Liver (tissue), 9 donors: Measurements from ENCODE around the gene CABCOCO1. TPM values are rescaled to one million over a fixed set of nuclear protein-coding genes. Genes with fewer than 3 reads are reported as not detected.

Experiments used
- DNase-seq: peaks from one replicate; pipeline ENCODE4 v3.0.0-alpha.2; 2017; ENCODE audit warnings: low spot score
- H3K27ac ChIP-seq, 2 donors: one replicate each; pipeline ENCODE4 v1.7.0; 2013; ENCODE audit warnings: inconsistent platforms in 2 of 2, low read length in 2 of 2, control low read depth in 1 of 2, low read depth in 1 of 2, mild to moderate bottlenecking in 1 of 2
- H3K27me3 ChIP-seq, 4 donors: one replicate each; pipeline versions ENCODE4 v1.6.1 to v1.7.0; 2013; ENCODE audit warnings: low read length in 3 of 4, inconsistent platforms in 1 of 4, mild to moderate bottlenecking in 1 of 4, moderate library complexity in 1 of 4; ENCODE audit not compliant: control insufficient read depth in 4 of 4, insufficient read depth in 4 of 4
- H3K36me3 ChIP-seq, 4 donors: one replicate each; pipeline versions ENCODE4 v1.6.1 to v1.7.0; 2013; ENCODE audit warnings: low read length in 3 of 4, mild to moderate bottlenecking in 3 of 4, low read depth in 1 of 4, moderate library complexity in 1 of 4; ENCODE audit not compliant: control insufficient read depth in 4 of 4, insufficient read depth in 3 of 4
- H3K4me1 ChIP-seq, 4 donors: one replicate each; pipeline versions ENCODE4 v1.6.1 to v1.7.0; 2013; ENCODE audit warnings: low read length in 3 of 4, mild to moderate bottlenecking in 3 of 4, moderate library complexity in 1 of 4; ENCODE audit not compliant: control insufficient read depth in 4 of 4, insufficient read depth in 4 of 4
- H3K4me3 ChIP-seq, 3 donors: one replicate each; pipeline versions ENCODE4 v1.6.1 to v1.7.0; 2013; ENCODE audit warnings: low read length in 3 of 3, control low read depth in 1 of 3, low read depth in 1 of 3, mild to moderate bottlenecking in 1 of 3
- H3K9ac ChIP-seq, 2 donors: one replicate each; pipeline ENCODE4 v1.7.0; 2013; ENCODE audit warnings: low read length in 2 of 2, mild to moderate bottlenecking in 2 of 2, moderate library complexity in 2 of 2, control low read depth in 1 of 2, low read depth in 1 of 2
- H3K9me3 ChIP-seq, 4 donors: one replicate each; pipeline versions ENCODE4 v1.6.1 to v1.7.0; 2013; ENCODE audit warnings: low read length in 3 of 4; ENCODE audit not compliant: control insufficient read depth in 4 of 4
- ATF3 ChIP-seq: IDR thresholded peaks from 2 replicates; pipeline ENCODE4 v1.6.1; 2016; ENCODE audit warnings: antibody characterized with exemption
- EGR1 ChIP-seq, 2 donors: IDR thresholded peaks; 2 replicates each; pipeline ENCODE4 v1.6.1; 2016 to 2018; ENCODE audit warnings: antibody characterized with exemption in 2 of 2, low read depth in 2 of 2
- FOXA2 ChIP-seq: IDR thresholded peaks from 2 replicates; pipeline ENCODE4 v1.6.1; 2016; ENCODE audit warnings: antibody characterized with exemption
- HNF4A ChIP-seq, 2 donors: conservative IDR thresholded peaks; 2 replicates each; pipeline ENCODE4 v1.6.1; 2016; ENCODE audit warnings: antibody characterized with exemption in 2 of 2, mild to moderate bottlenecking in 2 of 2
- JUND ChIP-seq, 2 donors: IDR thresholded peaks; 2 replicates each; pipeline ENCODE4 v1.6.1; 2016; ENCODE audit warnings: antibody characterized with exemption in 2 of 2
- RAD21 ChIP-seq, 2 donors: IDR thresholded peaks; 2 replicates each; pipeline ENCODE4 v1.6.1; 2016; ENCODE audit warnings: antibody characterized with exemption in 2 of 2, mild to moderate bottlenecking in 2 of 2
- RXRA ChIP-seq, 2 donors: IDR thresholded peaks; 2 replicates each; pipeline ENCODE4 v1.6.1; 2017 to 2018; ENCODE audit warnings: antibody characterized with exemption in 2 of 2, mild to moderate bottlenecking in 1 of 2
- SP1 ChIP-seq: IDR thresholded peaks from 2 replicates; pipeline ENCODE4 v1.6.1; 2018; ENCODE audit warnings: antibody characterized with exemption, mild to moderate bottlenecking
- TAF1 ChIP-seq: conservative IDR thresholded peaks from 2 replicates; pipeline ENCODE4 v1.6.1; 2016; ENCODE audit warnings: antibody characterized with exemption, mild to moderate bottlenecking
- YY1 ChIP-seq: IDR thresholded peaks from 2 replicates; pipeline ENCODE4 v1.6.1; 2016; ENCODE audit warnings: antibody characterized with exemption, mild to moderate bottlenecking
- polyA plus RNA-seq, 2 donors: library from polyadenylated mRNA; stranded (reverse) in 1 of 2; unstranded in 1 of 2; fragments of 200-250 nt in 1 of 2; fragments of >200 nt in 1 of 2; fragmentation: Nextera tagmentation in 1 of 2; extraction: Ambion mirVana in 1 of 2; gene quantifications; one replicate each; pipeline versions ENCODE4 v1.2.1 to v1.2.3, GENCODE V29; 2013 to 2015
- total RNA-seq, 2 donors: library from RNA; depleted of rRNA; stranded (reverse); fragments of >200 nt; gene quantifications; one replicate each; pipeline ENCODE4 v1.2.3, GENCODE V29; 2014
- TF ChIP-seq, protein P1 (sequence below): IDR thresholded peaks from 2 replicates; pipeline ENCODE4 v1.6.1; 2016; ENCODE audit warnings: antibody characterized with exemption
- donor health status: healthy.
- donor health status: healthy.
- donor health status: healthy.
- donor health status: healthy.
- donor health status: healthy.

CABCOCO1 gene
- total and polyA plus RNA-seq, 4 donors: 0.09 to 0.20 TPM; not detected in 2

- Histone ChIP-seq H3K27ac (no peak overlapping the region), H3K9ac (no peak overlapping the region), H3K36me3 (no peaks in the 10 kb centered on the region), H3K4me1 (peaks cover 0 to 1% (median 0%) of the 10 kb centered on the region in 4 donors), H3K27me3 (no peaks in the 10 kb centered on the region), H3K4me3 (no peak overlapping the region), H3K9me3 (no peaks in the 10 kb centered on the region)
- TF ChIP-seq, protein P1, sequence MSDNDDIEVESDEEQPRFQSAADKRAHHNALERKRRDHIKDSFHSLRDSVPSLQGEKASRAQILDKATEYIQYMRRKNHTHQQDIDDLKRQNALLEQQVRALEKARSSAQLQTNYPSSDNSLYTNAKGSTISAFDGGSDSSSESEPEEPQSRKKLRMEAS: no peak
- TF ChIP-seq EGR1 (IDR thresholded peaks at IDR 0.05; ENCODE audit: low read depth in 2 of 2): no peak
- no peak for TF ChIP-seq RXRA (IDR thresholded peaks at IDR 0.05)
- no peak for TF ChIP-seq SP1
- TF ChIP-seq TAF1: no peak
- TF ChIP-seq FOXA2: no peak
- TF ChIP-seq RAD21 (IDR thresholded peaks at IDR 0.05): no peak
- no peak for TF ChIP-seq ATF3
- TF ChIP-seq YY1: no peak
- no peak for TF ChIP-seq JUND (IDR thresholded peaks at IDR 0.05)
- no peak for TF ChIP-seq HNF4A (conservative IDR thresholded peaks at IDR 0.05)
- no peak for DNase-seq
Observed at GRCh38 chr10:61815496-61815895, 152.8 kb downstream of the CABCOCO1 start.

Other genes with a start within 250 kb of the CABCOCO1 start
- 1 to 10 TPM; 1.7 to 5.5 TPM for gene TMEM26, start 209.5 kb upstream of the CABCOCO1 start, total RNA-seq
- under 1 TPM; 0.31 to 0.78 TPM for gene TMEM26, start 209.5 kb upstream of the CABCOCO1 start, polyA plus RNA-seq
- 1 to 10 TPM; 4.4 to 6.1 TPM for gene ARID5B, start 238.8 kb downstream of the CABCOCO1 start, total RNA-seq
- 1 to 10 TPM; 1.3 to 6.4 TPM for gene ARID5B, start 238.8 kb downstream of the CABCOCO1 start, polyA plus RNA-seq